ENCODE data around the gene BMPR1A. TPM values are rescaled to one million over a fixed set of nuclear protein-coding genes. Genes with fewer than 3 reads are reported as not detected.

Gene BMPR1A
- total RNA-seq, 1 experiment from 2014 or later, result 24.3 TPM

DNA sequence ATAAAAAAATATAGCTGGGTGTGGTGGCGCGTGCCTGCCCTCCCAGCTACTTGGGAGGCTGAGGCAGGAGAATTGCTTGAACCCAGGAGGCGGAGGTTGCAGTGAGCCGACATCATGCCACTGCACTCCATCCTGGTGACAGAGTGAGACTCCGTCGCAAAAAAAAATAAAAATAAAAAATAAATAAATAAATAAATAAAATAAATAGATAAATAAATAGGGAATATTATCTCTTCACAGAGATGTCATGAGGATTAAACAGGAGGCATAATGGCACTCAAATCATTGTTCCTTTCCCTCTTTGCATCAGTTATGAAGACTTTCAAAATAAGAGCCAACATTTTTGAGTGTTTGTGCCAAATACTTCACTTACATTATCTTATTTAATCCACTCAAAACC lies 32.0 kb upstream of the BMPR1A start:
- intact Hi-C loops (cut with micrococcal nuclease; ENCODE audit: unreplicated experiment), result no loop called here
- Histone ChIP-seq H3K4me1 (replicated peaks; ENCODE audit: insufficient read depth) (no peaks in the 10 kb centered on the region), H3K9me3 (ENCODE audit: insufficient read depth, low read depth) (no peaks in the 10 kb centered on the region), H3K27ac (no peak overlapping the region), H3K27me3 (ENCODE audit: insufficient read depth, low read depth) (no peaks in the 10 kb centered on the region), H4K20me1 (ENCODE audit: insufficient read depth) (no peaks in the 10 kb centered on the region), H3F3A (ENCODE audit: insufficient read depth, low read depth) (no peaks in the 10 kb centered on the region), H3K4me3 (no peak overlapping the region), H3K79me2 (ENCODE audit: low read depth) (no peaks in the 10 kb centered on the region), H3K4me2 (no peak overlapping the region), H3K36me3 (ENCODE audit: low read depth) (no peaks in the 10 kb centered on the region), H3K9me2 (ENCODE audit: insufficient read depth) (no peaks in the 10 kb centered on the region), H2AFZ (no peak overlapping the region)
- ChIA-PET POLR2A (ENCODE audit: unreplicated experiment) (no interaction called here), CTCF (no interaction called here)
- BruUV-seq (replicated peaks), result no TSS peak
- DNase-seq, result no peak
- TF ChIP-seq, protein P1, sequence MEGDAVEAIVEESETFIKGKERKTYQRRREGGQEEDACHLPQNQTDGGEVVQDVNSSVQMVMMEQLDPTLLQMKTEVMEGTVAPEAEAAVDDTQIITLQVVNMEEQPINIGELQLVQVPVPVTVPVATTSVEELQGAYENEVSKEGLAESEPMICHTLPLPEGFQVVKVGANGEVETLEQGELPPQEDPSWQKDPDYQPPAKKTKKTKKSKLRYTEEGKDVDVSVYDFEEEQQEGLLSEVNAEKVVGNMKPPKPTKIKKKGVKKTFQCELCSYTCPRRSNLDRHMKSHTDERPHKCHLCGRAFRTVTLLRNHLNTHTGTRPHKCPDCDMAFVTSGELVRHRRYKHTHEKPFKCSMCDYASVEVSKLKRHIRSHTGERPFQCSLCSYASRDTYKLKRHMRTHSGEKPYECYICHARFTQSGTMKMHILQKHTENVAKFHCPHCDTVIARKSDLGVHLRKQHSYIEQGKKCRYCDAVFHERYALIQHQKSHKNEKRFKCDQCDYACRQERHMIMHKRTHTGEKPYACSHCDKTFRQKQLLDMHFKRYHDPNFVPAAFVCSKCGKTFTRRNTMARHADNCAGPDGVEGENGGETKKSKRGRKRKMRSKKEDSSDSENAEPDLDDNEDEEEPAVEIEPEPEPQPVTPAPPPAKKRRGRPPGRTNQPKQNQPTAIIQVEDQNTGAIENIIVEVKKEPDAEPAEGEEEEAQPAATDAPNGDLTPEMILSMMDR (conservative IDR thresholded peaks at IDR 0.05), result no peak
- no peak for TF ChIP-seq EZH2 (IDR thresholded peaks at IDR 0.05; ENCODE audit: low read depth)

DNA sequence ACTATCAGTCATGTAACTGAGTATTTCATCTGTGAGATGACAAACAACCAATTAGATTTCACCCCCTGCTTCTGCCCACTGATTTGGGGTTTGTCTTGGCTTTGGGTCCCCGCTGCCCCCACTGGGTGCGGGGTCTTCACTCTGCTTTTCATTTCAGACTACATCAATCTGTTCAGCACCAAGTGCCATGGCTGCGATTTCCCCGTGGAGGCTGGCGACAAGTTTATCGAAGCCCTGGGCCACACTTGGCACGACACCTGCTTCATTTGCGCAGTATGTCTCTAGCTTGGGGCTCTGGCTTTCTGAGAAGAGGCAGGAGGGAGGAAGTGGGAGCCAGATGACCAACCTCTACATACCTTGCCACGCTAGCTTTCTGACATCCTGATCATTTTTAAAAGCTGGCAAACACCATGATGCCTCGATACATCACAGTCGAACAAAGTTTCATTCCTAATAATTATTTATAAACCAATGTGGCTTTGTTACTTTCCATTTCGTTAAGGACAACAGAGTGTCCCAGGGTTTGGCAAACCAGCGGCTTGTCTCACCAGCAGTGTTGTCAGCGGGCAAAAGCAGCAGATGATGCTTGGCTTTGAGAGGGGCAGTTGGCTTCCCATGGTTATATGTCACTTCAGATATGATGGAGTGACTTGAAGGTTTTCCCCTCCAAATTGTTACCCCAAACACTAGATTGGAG lies 30.3 kb upstream of the BMPR1A start:
- no peaks in the 10 kb centered on the region for H3K27me3 ChIP-seq (ENCODE audit: insufficient read depth, low read depth)
- H3F3A ChIP-seq (ENCODE audit: insufficient read depth, low read depth), result no peaks in the 10 kb centered on the region
- POLR2A ChIA-PET (ENCODE audit: unreplicated experiment), result interaction anchor here (0.5 to 0.7 kb wide), 2 partner anchors 104 to 1032 kb away, joined by 3 to 5 read pairs; no protein-coding TSS in a partner anchor
- intact Hi-C loops (cut with micrococcal nuclease; ENCODE audit: unreplicated experiment), result no loop called here
- no peak overlapping the region for H2AFZ ChIP-seq
- TF ChIP-seq, protein P1 (conservative IDR thresholded peaks at IDR 0.05), result no peak
- no peak for TF ChIP-seq EZH2 (IDR thresholded peaks at IDR 0.05; ENCODE audit: low read depth)
- H3K79me2 ChIP-seq (ENCODE audit: low read depth), result no peaks in the 10 kb centered on the region
- no TSS peak for BruUV-seq (replicated peaks)
- no peak overlapping the region for H3K27ac ChIP-seq
- no peaks in the 10 kb centered on the region for H3K9me2 ChIP-seq (ENCODE audit: insufficient read depth)
- no peaks in the 10 kb centered on the region for H3K4me1 ChIP-seq (replicated peaks; ENCODE audit: insufficient read depth)
- H3K36me3 ChIP-seq (ENCODE audit: low read depth), result no peaks in the 10 kb centered on the region
- CTCF ChIA-PET, result no interaction called here
- no peak for DNase-seq
- H3K9me3 ChIP-seq (ENCODE audit: insufficient read depth, low read depth), result no peaks in the 10 kb centered on the region
- H3K4me3 ChIP-seq, result no peak overlapping the region
- no peak overlapping the region for H3K4me2 ChIP-seq
- no peaks in the 10 kb centered on the region for H4K20me1 ChIP-seq (ENCODE audit: insufficient read depth)

GRCh38 chr10:86726677-86726999 lies 29.8 kb upstream of the BMPR1A start:
- Histone ChIP-seq H2AFZ (no peak overlapping the region), H3K9me3 (ENCODE audit: insufficient read depth, low read depth) (no peaks in the 10 kb centered on the region), H3K79me2 (ENCODE audit: low read depth) (no peaks in the 10 kb centered on the region), H3K27ac (no peak overlapping the region), H3K36me3 (ENCODE audit: low read depth) (no peaks in the 10 kb centered on the region), H3F3A (ENCODE audit: insufficient read depth, low read depth) (no peaks in the 10 kb centered on the region), H3K4me1 (replicated peaks; ENCODE audit: insufficient read depth) (no peaks in the 10 kb centered on the region), H3K4me3 (no peak overlapping the region), H3K9me2 (ENCODE audit: insufficient read depth) (no peaks in the 10 kb centered on the region), H4K20me1 (ENCODE audit: insufficient read depth) (no peaks in the 10 kb centered on the region), H3K27me3 (ENCODE audit: insufficient read depth, low read depth) (no peaks in the 10 kb centered on the region), H3K4me2 (no peak overlapping the region)
- ChIA-PET CTCF (no interaction called here), POLR2A (ENCODE audit: unreplicated experiment) (interaction anchor here (0.5 to 0.7 kb wide), 2 partner anchors 104 to 1031 kb away, joined by 3 to 5 read pairs; no protein-coding TSS in a partner anchor)
- intact Hi-C loops (cut with micrococcal nuclease; ENCODE audit: unreplicated experiment), result no loop called here
- TF ChIP-seq, protein P1 (conservative IDR thresholded peaks at IDR 0.05), result no peak
- TF ChIP-seq EZH2 (IDR thresholded peaks at IDR 0.05; ENCODE audit: low read depth), result no peak
- BruUV-seq (replicated peaks), result no TSS peak
- DNase-seq, result no peak

Measured in PC-9 (cell line).